Breast epithelium (tissue), 4 donors: ENCODE data around the gene CST6. TPM values are rescaled to one million over a fixed set of nuclear protein-coding genes. Genes with fewer than 3 reads are reported as not detected.

Source experiments
- DNase-seq, 2 donors: peaks; one replicate each; pipeline ENCODE4 v3.0.0-alpha.2; 2019; ENCODE audit warnings: low spot score in 2 of 2
- H3K27ac ChIP-seq, 2 donors: fragments of 200-600 bp; sonication (generic) in 1 of 2; one replicate each; pipeline ENCODE4 v1.5.1; 2016 to 2019; ENCODE audit warnings: mild to moderate bottlenecking in 1 of 2
- H3K27me3 ChIP-seq, 2 donors: fragments of 200-600 bp; sonication (generic) in 1 of 2; one replicate each; pipeline versions ENCODE4 v1.5.1 to v1.6.0; 2017 to 2019; ENCODE audit warnings: control low read depth in 1 of 2, mild to moderate bottlenecking in 1 of 2
- H3K36me3 ChIP-seq: fragments of 200-600 bp; one replicate; pipeline ENCODE4 v1.5.1; 2019
- H3K4me1 ChIP-seq, 2 donors: fragments of 200-600 bp; sonication (generic); one replicate each; pipeline ENCODE4 v1.5.1; 2016 to 2019; ENCODE audit warnings: control low read depth in 1 of 2
- H3K4me3 ChIP-seq, 3 donors: fragments of 200-600 bp; sonication (generic); 1 replicate in 2 of 3; 2 replicates in 1 of 3; pipeline ENCODE4 v1.5.1; 2016 to 2019; ENCODE audit warnings: mild to moderate bottlenecking in 3 of 3, moderate library complexity in 2 of 3
- H3K9me3 ChIP-seq, 2 donors: fragments of 200-600 bp; sonication (generic) in 1 of 2; one replicate each; pipeline ENCODE4 v1.5.1; 2016 to 2019; ENCODE audit warnings: control low read depth in 1 of 2
- POLR2A ChIP-seq: fragments of 450-650 bp; IDR thresholded peaks from one replicate; pipeline ENCODE4 v1.6.1; 2016; ENCODE audit warnings: antibody characterized with exemption, mild to moderate bottlenecking, moderate library complexity
- POLR2AphosphoS5 ChIP-seq, 3 donors: sonication (generic); formaldehyde crosslinking; IDR thresholded peaks; one replicate each; pipeline ENCODE4 v1.6.1; 2017; ENCODE audit warnings: antibody characterized with exemption in 3 of 3
- intact Hi-C: fragments of 100-400 bp; cut with DNase I; formaldehyde crosslinking; loops from one replicate; pipeline ENCODE4 v1.15.1; 2023; ENCODE audit warnings: low total_unique reads
- total RNA-seq, 3 donors: library from RNA; depleted of rRNA; stranded (reverse); fragments of >200 nt; gene quantifications; one replicate each; pipeline ENCODE4 v1.1.0, GENCODE V29; 2016
- TF ChIP-seq, protein P1 (sequence below), 3 donors: fragments of 450-650 bp; IDR thresholded peaks; one replicate each; pipeline ENCODE4 v1.5.1; 2016 to 2017; ENCODE audit warnings: antibody characterized with exemption in 3 of 3, mild to moderate bottlenecking in 3 of 3, moderate library complexity in 3 of 3

Gene CST6
- total RNA-seq, 3 donors from 2014 or later: 0.59 to 0.98 TPM; not detected in 1

DNA sequence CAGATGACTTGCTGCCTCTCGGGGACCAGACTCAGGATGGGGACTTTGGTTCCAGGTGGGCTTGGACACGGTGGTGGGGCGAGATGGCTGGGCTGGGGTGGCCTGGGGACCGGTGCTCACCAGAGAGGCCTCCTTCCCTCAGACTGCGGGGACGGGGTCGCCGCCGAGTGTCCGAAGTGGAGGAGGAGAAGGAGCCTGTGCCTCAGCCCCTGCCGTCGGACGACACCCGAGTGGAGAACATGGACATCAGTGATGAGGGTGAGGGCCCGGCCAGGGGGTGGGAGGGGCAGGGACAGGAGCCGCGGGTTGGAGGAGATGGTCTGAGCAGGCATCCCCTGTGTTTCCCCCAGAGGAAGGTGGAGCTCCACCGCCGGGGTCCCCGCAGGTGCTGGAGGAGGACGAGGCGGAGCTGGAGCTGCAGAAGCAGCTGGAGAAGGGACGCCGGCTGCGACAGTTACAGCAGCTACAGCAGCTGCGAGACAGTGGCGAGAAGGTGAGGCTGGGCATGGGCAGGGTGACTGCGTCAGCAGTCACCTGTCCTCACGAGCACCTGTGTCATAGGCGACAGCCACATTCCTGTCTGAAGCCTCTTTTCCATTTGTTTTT lies 44.4 kb upstream of the CST6 start:
- Histone ChIP-seq H3K4me1 (peaks cover 13 to 15% of the 10 kb centered on the region in 2 donors), H3K36me3 (peaks cover 15% of the 10 kb centered on the region), H3K27me3 (no peaks in the 10 kb centered on the region), H3K4me3 (no peak overlapping the region), H3K27ac (no peak overlapping the region), H3K9me3 (no peaks in the 10 kb centered on the region)
- intact Hi-C loops: loop anchor here (10.0 kb wide), 1 partner anchor 83 kb away; the partner anchor contains the start of gene FIBP
- DNase-seq: no peak
- TF ChIP-seq POLR2AphosphoS5 (IDR thresholded peaks at IDR 0.05): no peak
- TF ChIP-seq POLR2A: no peak
- TF ChIP-seq, protein P1, sequence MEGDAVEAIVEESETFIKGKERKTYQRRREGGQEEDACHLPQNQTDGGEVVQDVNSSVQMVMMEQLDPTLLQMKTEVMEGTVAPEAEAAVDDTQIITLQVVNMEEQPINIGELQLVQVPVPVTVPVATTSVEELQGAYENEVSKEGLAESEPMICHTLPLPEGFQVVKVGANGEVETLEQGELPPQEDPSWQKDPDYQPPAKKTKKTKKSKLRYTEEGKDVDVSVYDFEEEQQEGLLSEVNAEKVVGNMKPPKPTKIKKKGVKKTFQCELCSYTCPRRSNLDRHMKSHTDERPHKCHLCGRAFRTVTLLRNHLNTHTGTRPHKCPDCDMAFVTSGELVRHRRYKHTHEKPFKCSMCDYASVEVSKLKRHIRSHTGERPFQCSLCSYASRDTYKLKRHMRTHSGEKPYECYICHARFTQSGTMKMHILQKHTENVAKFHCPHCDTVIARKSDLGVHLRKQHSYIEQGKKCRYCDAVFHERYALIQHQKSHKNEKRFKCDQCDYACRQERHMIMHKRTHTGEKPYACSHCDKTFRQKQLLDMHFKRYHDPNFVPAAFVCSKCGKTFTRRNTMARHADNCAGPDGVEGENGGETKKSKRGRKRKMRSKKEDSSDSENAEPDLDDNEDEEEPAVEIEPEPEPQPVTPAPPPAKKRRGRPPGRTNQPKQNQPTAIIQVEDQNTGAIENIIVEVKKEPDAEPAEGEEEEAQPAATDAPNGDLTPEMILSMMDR (IDR thresholded peaks at IDR 0.05): no peak

GRCh38 chr11:65968600-65969482 lies 43.0 kb upstream of the CST6 start:
- H3K4me1 ChIP-seq: peaks cover under 1% of the 10 kb centered on the region in 2 donors
- TF ChIP-seq, protein P1 (IDR thresholded peaks at IDR 0.05): no peak
- TF ChIP-seq POLR2A: no peak
- H3K27me3 ChIP-seq: no peaks in the 10 kb centered on the region
- peaks cover 15% of the 10 kb centered on the region for H3K36me3 ChIP-seq
- intact Hi-C loops: loop anchor here (10.0 kb wide), 1 partner anchor 84 kb away; the partner anchor contains the start of gene FIBP
- no peak overlapping the region for H3K4me3 ChIP-seq
- no peak for DNase-seq
- no peaks in the 10 kb centered on the region for H3K9me3 ChIP-seq
- H3K27ac ChIP-seq: no peak overlapping the region

GRCh38 chr11:65972116-65972515 lies 39.7 kb upstream of the CST6 start:
- Histone ChIP-seq H3K4me1 (no peaks in the 10 kb centered on the region), H3K9me3 (no peaks in the 10 kb centered on the region), H3K4me3 (no peak overlapping the region), H3K36me3 (peaks cover 3% of the 10 kb centered on the region), H3K27ac (no peak overlapping the region), H3K27me3 (no peaks in the 10 kb centered on the region)
- no peak for DNase-seq
- TF ChIP-seq POLR2AphosphoS5 (IDR thresholded peaks at IDR 0.05): no peak
- intact Hi-C loops: no loop called here

GRCh38 chr11:65973439-65974110 lies 38.2 kb upstream of the CST6 start:
- Histone ChIP-seq H3K9me3 (no peaks in the 10 kb centered on the region), H3K27ac (no peak overlapping the region), H3K27me3 (no peaks in the 10 kb centered on the region), H3K4me3 (no peak overlapping the region), H3K36me3 (no peaks in the 10 kb centered on the region), H3K4me1 (no peaks in the 10 kb centered on the region)
- no peak for DNase-seq
- TF ChIP-seq POLR2AphosphoS5 (IDR thresholded peaks at IDR 0.05): no peak
- no peak for TF ChIP-seq POLR2A
- TF ChIP-seq, protein P1 (IDR thresholded peaks at IDR 0.05): no peak
- intact Hi-C loops: no loop called here

GRCh38 chr11:65975771-65976170 lies 36.0 kb upstream of the CST6 start:
- Histone ChIP-seq H3K27me3 (no peaks in the 10 kb centered on the region), H3K4me1 (no peaks in the 10 kb centered on the region), H3K4me3 (no peak overlapping the region), H3K36me3 (no peaks in the 10 kb centered on the region), H3K27ac (no peak overlapping the region), H3K9me3 (no peaks in the 10 kb centered on the region)
- TF ChIP-seq POLR2AphosphoS5 (IDR thresholded peaks at IDR 0.05): no peak
- TF ChIP-seq, protein P1 (IDR thresholded peaks at IDR 0.05): no peak
- no peak for TF ChIP-seq POLR2A
- intact Hi-C loops: no loop called here
- no peak for DNase-seq
